SK-N-MC (cell line): ENCODE measurements around the gene CCR8.

ENCODE experiments used
- DNase-seq: peaks from one replicate; pipeline ENCODE4 v3.0.0-alpha.2; 2011; ENCODE audit warnings: low read depth, low spot score
- H3K27ac ChIP-seq: fragments of 200-600 bp; sonication (generic); 2 replicates; pipeline ENCODE4 v1.5.1; 2016; ENCODE audit warnings: mixed run types
- H3K36me3 ChIP-seq: fragments of 200-600 bp; sonication (generic); 2 replicates; pipeline ENCODE4 v1.6.1; 2017; ENCODE audit warnings: antibody characterized with exemption, low read length, mixed read lengths; ENCODE audit not compliant: insufficient read depth
- H3K4me3 ChIP-seq: fragments of 200-600 bp; sonication (generic); 2 replicates; pipeline ENCODE4 v1.5.1; 2016
- H3K9ac ChIP-seq: fragments of 200-600 bp; sonication (generic); 2 replicates; pipeline ENCODE4 v1.8.0; 2017; ENCODE audit warnings: mixed run types, mixed read lengths; ENCODE audit not compliant: insufficient read length
- H3K9me3 ChIP-seq: fragments of 200-600 bp; sonication (generic); 2 replicates; pipeline ENCODE4 v1.6.1; 2017; ENCODE audit warnings: low read depth, mild to moderate bottlenecking, antibody characterized with exemption, low read length, moderate library complexity, mixed read lengths
- EZH2 ChIP-seq: fragments of 200-600 bp; sonication (generic); IDR thresholded peaks from one replicate; pipeline ENCODE4 v1.6.1; 2017; ENCODE audit warnings: antibody characterized with exemption
- FOXP2 ChIP-seq: optimal IDR thresholded peaks from 2 replicates; pipeline ENCODE3; 2011; ENCODE audit warnings: mild to moderate bottlenecking, moderate library complexity; ENCODE audit not compliant: insufficient read depth; ENCODE audit errors: extremely low read length, control extremely low read depth
- POLR2AphosphoS5 ChIP-seq: IDR thresholded peaks from 2 replicates; pipeline ENCODE4 v1.6.1; 2012; ENCODE audit warnings: mild to moderate bottlenecking, low read depth, low read length, borderline replicate concordance

CCR8 gene

DNA sequence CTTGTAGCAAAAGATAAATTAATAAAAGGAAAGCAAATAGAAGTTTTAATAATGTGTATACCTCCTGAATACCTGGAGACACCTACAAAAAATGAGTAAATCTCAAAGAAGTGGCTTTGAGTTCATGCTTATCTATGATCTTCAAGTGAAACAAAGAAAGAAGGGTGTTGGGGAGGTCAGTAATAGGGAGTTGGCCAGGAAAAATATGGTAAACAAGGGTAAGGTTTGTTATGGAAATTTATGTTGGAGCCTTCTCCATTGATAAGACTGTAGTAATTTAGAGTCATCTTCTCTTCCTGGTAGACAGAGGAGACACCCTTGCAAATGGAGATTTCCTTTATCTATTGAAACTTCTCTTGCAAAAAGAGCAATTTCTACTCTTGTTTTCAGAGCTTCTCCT, 6.6 kb upstream of the CCR8 start:
- no peak overlapping the region for H3K27ac ChIP-seq
- H3K4me3 ChIP-seq = no peak overlapping the region

DNA sequence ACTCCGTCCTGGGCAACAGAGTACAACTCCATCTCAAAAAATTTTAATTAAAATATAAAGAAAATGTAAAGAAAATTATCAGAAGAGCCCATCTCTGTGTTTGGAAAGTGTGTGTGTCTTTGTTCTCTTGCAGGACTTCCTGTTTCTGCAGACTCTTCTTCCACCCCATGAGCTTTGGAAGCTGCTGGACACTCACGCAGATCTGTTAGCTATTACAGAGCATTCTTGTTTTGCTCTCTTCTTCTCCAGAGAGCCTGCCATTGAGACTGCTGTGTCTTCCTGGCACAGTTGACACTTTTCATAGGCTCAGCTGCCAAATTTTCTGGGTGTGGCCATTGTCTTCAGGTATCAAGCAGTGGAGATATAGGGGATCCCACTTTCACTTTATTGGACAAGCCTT, 6.0 kb upstream of the CCR8 start:
- no peak overlapping the region for H3K27ac ChIP-seq
- DNase-seq = no peak
- no peak for TF ChIP-seq FOXP2
- TF ChIP-seq EZH2 = no peak

More for the DNA sequence above, 6.6 kb upstream of the CCR8 start:
- Histone ChIP-seq H3K36me3 (no peaks in the 10 kb centered on the region), H3K9me3 (no peaks in the 10 kb centered on the region), H3K9ac (no peak overlapping the region)
- TF ChIP-seq FOXP2 (no peak), EZH2 (no peak), POLR2AphosphoS5 (no peak)
- no peak for DNase-seq

DNA sequence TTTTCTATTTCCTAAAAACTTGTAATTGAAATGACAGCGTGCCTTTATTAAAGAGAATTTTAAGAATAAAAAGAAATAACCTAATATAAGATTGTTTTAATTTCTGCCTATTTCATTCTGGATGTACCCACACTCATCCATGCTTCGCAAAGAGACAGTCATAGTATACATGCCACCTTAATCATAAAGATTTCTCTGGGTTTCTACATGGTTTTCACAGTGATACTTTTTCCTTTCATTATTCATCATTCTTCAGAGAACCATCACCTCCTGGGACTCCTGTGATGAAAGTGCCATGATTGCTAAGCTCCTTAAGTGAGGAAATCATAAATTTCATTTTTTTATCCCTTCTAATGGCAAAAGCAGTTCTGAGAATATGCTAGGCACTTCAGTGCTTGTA, 4.3 kb upstream of the CCR8 start:
- H3K9me3 ChIP-seq = no peaks in the 10 kb centered on the region
- TF ChIP-seq EZH2 (no peak), POLR2AphosphoS5 (no peak), FOXP2 (no peak)

More for the DNA sequence above, 6.0 kb upstream of the CCR8 start:
- Histone ChIP-seq H3K36me3 (no peaks in the 10 kb centered on the region), H3K4me3 (no peak overlapping the region), H3K9me3 (no peaks in the 10 kb centered on the region), H3K9ac (no peak overlapping the region)

DNA sequence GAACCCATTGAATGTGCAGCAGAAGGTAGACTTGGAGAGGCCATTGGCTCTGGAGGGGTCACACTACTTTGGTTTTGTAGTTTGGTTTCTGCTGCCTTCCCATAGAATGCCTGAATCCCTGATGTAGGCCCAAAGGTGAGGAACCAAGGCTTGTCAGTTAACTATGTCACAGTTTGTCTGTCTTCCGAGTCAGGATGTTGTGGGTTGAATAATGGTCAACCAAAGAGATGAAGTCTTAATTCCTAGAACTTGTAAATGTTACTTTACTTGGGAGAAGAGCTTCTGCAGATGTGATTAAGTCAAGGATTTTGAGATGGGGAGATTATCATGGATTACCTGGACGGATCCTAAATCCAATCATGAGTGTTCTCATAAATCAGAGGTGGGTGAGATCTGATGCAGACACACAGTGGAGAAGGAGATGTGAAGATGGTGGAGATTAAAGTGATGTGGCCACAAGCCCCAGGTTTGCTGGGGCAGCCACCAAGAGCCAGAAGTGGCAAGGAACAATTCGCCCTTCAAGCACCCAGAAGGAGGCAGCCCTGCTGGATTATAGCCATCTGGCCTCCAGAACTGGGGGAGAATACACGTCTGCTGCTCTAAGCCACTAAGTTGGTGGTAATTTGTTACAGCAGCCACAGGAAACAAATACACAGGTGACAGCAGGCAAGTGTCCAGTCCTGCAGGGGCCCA, 2.3 kb upstream of the CCR8 start:
- H3K4me3 ChIP-seq = no peak overlapping the region
- TF ChIP-seq POLR2AphosphoS5 = no peak
- TF ChIP-seq EZH2 = no peak
- no peak for TF ChIP-seq FOXP2
- no peak overlapping the region for H3K27ac ChIP-seq
- no peaks in the 10 kb centered on the region for H3K36me3 ChIP-seq
- H3K9me3 ChIP-seq = no peaks in the 10 kb centered on the region
- DNase-seq = no peak
- H3K9ac ChIP-seq = no peak overlapping the region

More for the DNA sequence above, 4.3 kb upstream of the CCR8 start:
- H3K36me3 ChIP-seq = no peaks in the 10 kb centered on the region
- H3K4me3 ChIP-seq = no peak overlapping the region
- no peak for DNase-seq
- H3K27ac ChIP-seq = no peak overlapping the region
- no peak overlapping the region for H3K9ac ChIP-seq

DNA sequence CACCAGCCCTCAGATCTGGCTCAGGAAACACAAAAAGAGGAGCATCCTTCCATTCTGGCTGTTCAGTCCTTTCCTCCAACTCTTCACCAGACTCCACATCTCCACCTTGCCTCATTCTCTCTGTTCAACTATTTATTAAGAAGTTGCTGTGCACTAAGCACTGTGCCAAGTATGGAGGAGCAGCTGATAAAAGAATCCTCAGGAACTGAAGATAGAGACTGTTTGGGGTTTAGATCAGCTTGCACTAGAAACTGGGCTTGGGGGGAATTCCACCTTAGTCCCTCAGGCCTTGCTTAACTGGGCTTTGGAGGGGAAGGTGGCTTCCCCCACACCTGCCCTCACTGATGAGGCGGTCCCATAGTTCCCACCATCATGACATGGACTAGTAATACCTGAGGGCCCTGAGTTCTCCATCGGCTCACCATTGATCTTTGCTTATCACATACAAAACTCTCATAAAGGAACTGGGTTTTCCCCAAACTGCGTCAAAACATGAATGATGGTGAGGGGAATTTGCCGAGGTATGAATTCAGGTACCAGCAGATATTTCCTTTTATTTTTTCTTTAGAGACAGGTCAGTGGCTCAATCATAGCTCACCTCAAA, 1.7 kb upstream of the CCR8 start:
- Histone ChIP-seq H3K9ac (no peak overlapping the region), H3K9me3 (no peaks in the 10 kb centered on the region), H3K27ac (no peak overlapping the region), H3K4me3 (no peak overlapping the region), H3K36me3 (no peaks in the 10 kb centered on the region)
- DNase-seq = no peak
- no peak for TF ChIP-seq EZH2
- no peak for TF ChIP-seq POLR2AphosphoS5
- TF ChIP-seq FOXP2 = no peak

DNA sequence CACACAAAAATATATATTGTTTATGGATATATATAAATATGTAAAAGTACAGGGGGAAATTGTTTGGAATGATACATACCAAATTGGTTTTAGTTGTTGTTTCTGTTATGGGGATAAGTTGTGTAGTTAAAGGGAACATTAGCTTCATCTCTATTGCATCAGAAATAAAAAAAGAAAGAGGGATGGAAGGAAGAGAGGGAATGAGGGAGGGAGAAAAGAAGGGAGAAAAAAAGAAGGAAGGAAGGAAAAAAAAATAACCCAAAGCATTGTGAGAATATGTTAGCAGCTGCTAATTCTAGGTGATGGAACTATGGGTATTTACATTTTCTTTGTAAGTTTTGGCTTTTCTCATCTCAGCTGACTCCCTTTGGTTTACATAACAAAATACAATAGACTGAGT, 1.3 kb downstream of the CCR8 start:
- DNase-seq = no peak
- no peak overlapping the region for H3K4me3 ChIP-seq
- no peaks in the 10 kb centered on the region for H3K36me3 ChIP-seq
- no peak overlapping the region for H3K27ac ChIP-seq
- no peak for TF ChIP-seq FOXP2
- no peak for TF ChIP-seq POLR2AphosphoS5
- no peak for TF ChIP-seq EZH2
- H3K9ac ChIP-seq = no peak overlapping the region
- H3K9me3 ChIP-seq = no peaks in the 10 kb centered on the region

DNA sequence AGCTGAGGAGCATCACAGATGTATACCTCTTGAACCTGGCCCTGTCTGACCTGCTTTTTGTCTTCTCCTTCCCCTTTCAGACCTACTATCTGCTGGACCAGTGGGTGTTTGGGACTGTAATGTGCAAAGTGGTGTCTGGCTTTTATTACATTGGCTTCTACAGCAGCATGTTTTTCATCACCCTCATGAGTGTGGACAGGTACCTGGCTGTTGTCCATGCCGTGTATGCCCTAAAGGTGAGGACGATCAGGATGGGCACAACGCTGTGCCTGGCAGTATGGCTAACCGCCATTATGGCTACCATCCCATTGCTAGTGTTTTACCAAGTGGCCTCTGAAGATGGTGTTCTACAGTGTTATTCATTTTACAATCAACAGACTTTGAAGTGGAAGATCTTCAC, 3.0 kb downstream of the CCR8 start:
- DNase-seq = no peak
- no peaks in the 10 kb centered on the region for H3K36me3 ChIP-seq
- TF ChIP-seq EZH2 (no peak), FOXP2 (no peak), POLR2AphosphoS5 (no peak)
- H3K9me3 ChIP-seq = no peaks in the 10 kb centered on the region
- H3K27ac ChIP-seq = no peak overlapping the region
- H3K4me3 ChIP-seq = no peak overlapping the region
- no peak overlapping the region for H3K9ac ChIP-seq

DNA sequence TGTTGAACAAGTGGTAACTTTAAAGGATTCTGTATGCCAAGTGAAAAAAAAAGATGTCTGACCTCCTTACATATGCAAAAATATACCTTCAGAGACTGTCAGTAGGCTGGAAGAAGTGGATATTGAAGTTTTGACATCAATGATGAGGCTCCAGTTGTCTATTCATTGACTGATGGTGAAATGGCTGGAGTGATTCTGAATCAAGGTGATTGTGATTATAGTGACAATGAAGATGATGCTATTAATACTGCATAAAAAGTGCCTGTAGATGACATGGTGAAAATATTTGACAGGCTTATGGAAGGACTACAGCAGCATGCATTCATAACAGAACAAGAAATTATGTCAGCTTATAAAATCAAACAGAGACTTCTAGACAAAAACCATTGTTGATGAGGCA, 4.1 kb downstream of the CCR8 start:
- Histone ChIP-seq H3K9me3 (no peaks in the 10 kb centered on the region), H3K4me3 (no peak overlapping the region), H3K9ac (no peak overlapping the region), H3K27ac (no peak overlapping the region), H3K36me3 (no peaks in the 10 kb centered on the region)
- DNase-seq = no peak
- TF ChIP-seq POLR2AphosphoS5 = no peak
- TF ChIP-seq FOXP2 = no peak
- no peak for TF ChIP-seq EZH2
